ENCODE data around the gene ZNF281.

DNA sequence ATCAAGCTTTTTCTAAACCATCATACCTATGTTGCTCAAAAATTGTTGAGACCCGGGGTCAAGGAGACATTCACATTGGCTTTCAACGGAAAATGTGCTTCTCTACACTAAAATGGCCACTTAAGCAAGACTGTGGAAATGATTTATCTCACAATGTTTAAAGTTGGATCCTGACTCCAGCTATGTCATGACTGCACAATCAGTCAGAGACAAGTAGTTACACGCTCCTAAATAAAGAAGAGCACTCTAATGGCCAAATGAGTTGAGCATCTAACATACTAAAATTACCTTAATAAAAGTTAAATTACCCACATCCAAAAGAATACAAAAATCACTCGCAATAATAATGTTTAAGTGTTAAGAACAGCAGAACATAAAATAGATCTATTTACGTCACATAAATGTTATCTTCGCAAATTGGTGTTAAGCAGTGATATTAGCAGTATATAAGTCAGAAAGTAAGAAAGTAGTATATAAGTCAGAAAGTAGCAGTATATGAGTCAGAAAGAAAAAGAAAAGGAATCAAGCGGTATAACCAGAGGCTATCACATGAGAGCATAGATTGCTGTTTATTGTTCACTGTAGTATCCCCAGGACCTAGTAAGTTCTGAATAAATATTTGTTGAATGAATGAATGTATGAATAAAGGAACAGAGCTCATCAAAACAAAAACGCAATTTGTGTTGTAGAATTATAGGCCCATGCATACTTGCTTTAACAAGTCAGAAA, 28.4 kb downstream of the ZNF281 start:
- TF ChIP-seq EZH2 (IDR thresholded peaks at IDR 0.05; ENCODE audit: insufficient read depth, poor library complexity, severe bottlenecking): no peak
- no peak for TF ChIP-seq EZH2phosphoT487 (IDR thresholded peaks at IDR 0.05; ENCODE audit: insufficient read depth, low read depth)
